HUES6 (cell line): ENCODE measurements around the gene ADGRA3.
"Not testable (repeated sequence)": the region's sequence is repeated elsewhere in the genome, so short reads cannot be mapped to it uniquely, and the experiment has no call there.

Experiments
- H3K27ac ChIP-seq: 2 replicates; pipeline ENCODE4 v1.7.0; 2013; ENCODE audit warnings: low read depth, mild to moderate bottlenecking, low read length, inconsistent platforms
- H3K27me3 ChIP-seq: 2 replicates; pipeline ENCODE4 v1.6.1; 2013; ENCODE audit warnings: low read length; ENCODE audit not compliant: control insufficient read depth, insufficient read depth
- H3K36me3 ChIP-seq: 2 replicates; pipeline ENCODE4 v1.6.1; 2013; ENCODE audit warnings: low read length; ENCODE audit not compliant: control insufficient read depth, insufficient read depth
- H3K4me1 ChIP-seq: 2 replicates; pipeline ENCODE4 v1.6.1; 2013; ENCODE audit warnings: low read length; ENCODE audit not compliant: control insufficient read depth, insufficient read depth
- H3K4me3 ChIP-seq: 2 replicates; pipeline ENCODE4 v1.5.1; 2013; ENCODE audit warnings: low read depth, low read length
- H3K9ac ChIP-seq: one replicate; pipeline ENCODE4 v1.6.1; 2013; ENCODE audit warnings: mild to moderate bottlenecking, low read length
- H3K9me3 ChIP-seq: 2 replicates; pipeline ENCODE4 v1.6.1; 2013; ENCODE audit warnings: low read depth, low read length; ENCODE audit not compliant: control insufficient read depth, insufficient read depth

Gene ADGRA3

GRCh38 chr4:22478426-22478825 is 37.4 kb downstream of the ADGRA3 start:
- Histone ChIP-seq H3K27me3 (no peaks in the 10 kb centered on the region), H3K9me3 (peaks cover 2% of the 10 kb centered on the region; the same call in 1 of the 2 replicates), H3K9ac (no peak overlapping the region), H3K4me1 (peaks cover 32% of the 10 kb centered on the region), H3K36me3 (no peaks in the 10 kb centered on the region), H3K4me3 (no peak overlapping the region), H3K27ac (no peak overlapping the region)

- Histone ChIP-seq H3K4me1 (peaks cover 28% of the 10 kb centered on the region), H3K4me3 (no peak overlapping the region), H3K36me3 (peaks cover 2% of the 10 kb centered on the region; the same call in 1 of the 2 replicates), H3K27ac (no peak overlapping the region), H3K27me3 (no peaks in the 10 kb centered on the region), H3K9me3 (peaks cover 2% of the 10 kb centered on the region; the same call in 1 of the 2 replicates), H3K9ac (no peak overlapping the region)
These were observed 38.1 kb downstream of the ADGRA3 start for GRCh38 chr4:22477813-22478182.

DNA sequence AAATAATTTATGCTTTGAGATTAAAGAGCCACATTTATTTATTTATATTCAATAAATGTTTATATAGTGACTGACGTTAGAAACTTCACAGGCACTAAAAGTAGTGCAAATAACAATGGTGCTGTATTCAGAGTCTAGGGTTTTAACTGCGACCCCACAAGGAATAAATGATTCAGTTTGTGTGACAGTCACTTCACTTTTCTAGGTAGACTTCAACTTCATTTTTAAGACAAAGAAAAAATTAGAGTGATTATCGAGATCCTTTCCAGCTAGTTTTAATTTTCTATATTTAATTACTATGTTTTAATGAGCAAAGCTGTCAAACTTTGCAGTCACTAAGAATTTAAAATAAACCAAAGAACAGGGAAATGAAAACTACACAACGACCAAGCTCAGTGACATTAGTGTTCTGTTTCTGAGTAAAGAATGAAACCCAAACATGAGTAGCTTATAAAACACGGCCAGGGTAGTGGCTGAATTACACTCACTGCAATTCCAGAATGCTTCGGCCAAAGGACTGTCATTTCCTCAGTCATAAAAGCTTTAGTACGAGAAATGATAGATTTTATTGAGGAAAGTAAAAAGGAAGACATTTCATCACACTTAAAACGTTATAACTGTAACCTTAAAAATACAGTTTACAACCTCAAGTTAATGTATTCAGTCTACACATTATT is 38.6 kb downstream of the ADGRA3 start:
- Histone ChIP-seq H3K4me3 (no peak overlapping the region), H3K27ac (no peak overlapping the region), H3K4me1 (peaks cover 24% of the 10 kb centered on the region)

DNA sequence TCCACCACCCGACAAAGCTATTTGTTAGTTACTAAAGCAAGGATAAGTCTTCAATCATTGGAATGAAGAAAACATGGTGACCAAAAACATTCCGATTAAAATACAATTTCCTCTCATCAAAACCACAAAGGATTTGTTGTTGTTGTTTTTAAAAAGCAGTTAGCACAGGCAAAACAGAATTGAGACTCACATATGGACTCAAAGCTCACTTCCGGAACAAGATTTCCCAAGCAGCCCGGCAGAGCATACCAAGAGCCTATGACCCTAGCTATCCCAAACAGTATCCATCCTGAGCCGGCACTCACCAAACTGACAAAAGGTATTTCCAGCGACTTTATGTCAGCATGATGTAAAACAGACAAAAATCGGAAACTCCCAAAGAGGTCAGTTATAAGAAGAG is 39.9 kb downstream of the ADGRA3 start:
- Histone ChIP-seq H3K9ac (no peak overlapping the region), H3K4me1 (peaks cover 20% of the 10 kb centered on the region), H3K4me3 (no peak overlapping the region), H3K27me3 (no peaks in the 10 kb centered on the region), H3K36me3 (peaks cover 11% of the 10 kb centered on the region), H3K27ac (no peak overlapping the region), H3K9me3 (peaks cover 2% of the 10 kb centered on the region; the same call in 1 of the 2 replicates)

More for the DNA sequence above, 38.6 kb downstream of the ADGRA3 start:
- Histone ChIP-seq H3K27me3 (no peaks in the 10 kb centered on the region), H3K9me3 (peaks cover 2% of the 10 kb centered on the region; the same call in 1 of the 2 replicates), H3K36me3 (peaks cover 7% of the 10 kb centered on the region), H3K9ac (no peak overlapping the region)

DNA sequence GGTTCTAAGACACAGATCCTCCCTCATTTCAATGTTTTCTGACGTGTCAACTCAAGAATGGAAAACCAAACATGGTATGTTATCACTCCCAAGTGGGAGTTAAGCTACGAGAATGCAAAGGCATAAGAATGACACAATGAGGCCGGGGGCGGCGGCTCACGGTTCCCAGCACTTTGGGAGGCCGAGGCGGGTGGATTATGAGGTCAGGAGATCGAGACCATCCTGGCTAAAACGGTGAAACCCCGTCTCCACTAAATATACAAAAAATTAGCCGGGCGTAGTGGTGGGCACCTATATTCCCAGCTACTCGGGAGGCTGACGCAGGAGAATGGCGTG is 40.6 kb downstream of the ADGRA3 start:
- peaks cover 16% of the 10 kb centered on the region for H3K4me1 ChIP-seq
- not testable (repeated sequence) for H3K9me3 ChIP-seq, H3K4me3 ChIP-seq, H3K27me3 ChIP-seq, H3K9ac ChIP-seq, H3K27ac ChIP-seq
- peaks cover 16% of the 10 kb centered on the region for H3K36me3 ChIP-seq

DNA sequence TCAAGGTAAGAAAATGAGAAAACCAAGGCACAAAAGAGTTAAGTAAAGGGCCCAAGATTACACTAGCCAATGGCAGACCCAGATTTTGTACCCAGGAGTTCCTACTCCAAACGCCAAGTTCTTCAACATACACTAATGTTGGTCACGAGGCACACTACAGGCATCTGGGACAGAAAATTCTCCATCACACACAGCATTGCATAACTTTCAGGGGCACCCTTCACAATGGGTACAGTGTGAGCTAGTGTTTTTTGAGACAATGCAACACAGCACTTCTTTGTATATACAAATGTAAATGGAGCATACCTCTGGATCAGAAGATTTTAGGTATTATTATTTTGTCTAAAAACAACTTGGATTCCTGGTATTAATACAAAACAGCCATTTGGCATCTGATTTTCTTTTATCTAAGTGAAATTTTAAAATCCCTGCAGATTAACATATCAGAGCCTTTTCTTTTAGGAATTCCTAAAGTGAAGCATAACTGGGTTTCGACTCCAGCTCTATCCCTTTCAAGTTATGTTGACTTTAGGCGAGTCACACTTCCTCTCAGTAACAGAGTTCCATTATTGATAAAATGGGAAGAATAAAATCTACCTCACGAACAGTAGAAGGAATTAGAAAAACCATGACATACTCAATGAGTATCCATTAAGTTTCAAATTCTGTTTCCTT is 41.1 kb downstream of the ADGRA3 start:
- Histone ChIP-seq H3K9me3 (peaks cover 1% of the 10 kb centered on the region; the same call in 1 of the 2 replicates), H3K36me3 (peaks cover 17% of the 10 kb centered on the region), H3K27me3 (no peaks in the 10 kb centered on the region), H3K27ac (no peak overlapping the region), H3K4me3 (no peak overlapping the region), H3K4me1 (peaks cover 16% of the 10 kb centered on the region), H3K9ac (no peak overlapping the region)

- Histone ChIP-seq H3K4me1 (peaks cover 16% of the 10 kb centered on the region), H3K4me3 (no peak overlapping the region), H3K9ac (no peak overlapping the region), H3K27ac (no peak overlapping the region), H3K36me3 (peaks cover 20% of the 10 kb centered on the region), H3K9me3 (no peaks in the 10 kb centered on the region), H3K27me3 (no peaks in the 10 kb centered on the region)
These were observed 42.6 kb downstream of the ADGRA3 start for GRCh38 chr4:22473268-22473667.

DNA sequence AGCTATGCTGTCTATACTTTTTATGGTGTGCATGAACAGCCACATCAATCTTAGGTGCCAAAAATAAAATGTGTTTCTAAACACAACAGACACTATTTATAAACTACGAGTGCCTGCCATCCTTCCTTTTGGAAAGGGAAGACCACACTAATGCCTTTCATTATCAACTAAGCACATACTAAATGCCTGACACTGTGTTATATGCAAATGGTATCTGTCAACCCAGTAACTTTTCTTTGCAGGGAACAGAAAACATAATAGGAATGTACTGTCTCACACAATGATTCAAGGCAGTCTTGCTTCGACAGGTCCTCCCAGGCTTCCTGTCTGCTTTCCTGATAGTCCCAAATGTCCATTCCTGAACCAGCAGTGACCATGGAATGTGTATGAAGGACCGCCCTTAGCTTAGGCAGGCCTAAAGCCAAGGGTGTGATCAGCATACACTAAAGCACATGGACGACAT is 43.8 kb downstream of the ADGRA3 start:
- no peaks in the 10 kb centered on the region for H3K9me3 ChIP-seq
- H3K4me3 ChIP-seq = no peak overlapping the region
- H3K9ac ChIP-seq = no peak overlapping the region
- H3K36me3 ChIP-seq = peaks cover 20% of the 10 kb centered on the region
- peaks cover 16% of the 10 kb centered on the region for H3K4me1 ChIP-seq
- no peaks in the 10 kb centered on the region for H3K27me3 ChIP-seq
- no peak overlapping the region for H3K27ac ChIP-seq

DNA sequence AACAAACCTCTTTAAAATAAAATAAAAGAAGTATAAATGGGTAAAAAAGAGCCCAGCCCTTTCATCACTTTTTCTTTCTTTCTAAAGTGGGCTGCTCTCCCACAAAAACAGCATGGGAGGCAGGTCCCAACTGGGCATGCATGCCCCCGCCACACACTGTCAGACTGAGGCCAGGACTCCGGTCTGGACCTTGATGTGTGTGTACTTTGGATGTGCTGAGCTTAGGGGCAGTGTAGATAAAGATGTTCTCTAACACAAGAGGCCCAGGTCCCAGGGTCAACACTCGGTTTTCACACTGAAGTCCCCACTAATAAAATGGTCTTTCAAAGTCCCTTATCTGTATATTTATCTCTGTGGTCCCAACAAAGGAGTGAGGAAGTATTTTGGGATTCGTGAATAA is 44.4 kb downstream of the ADGRA3 start:
- Histone ChIP-seq H3K9ac (no peak overlapping the region), H3K9me3 (no peaks in the 10 kb centered on the region), H3K27me3 (no peaks in the 10 kb centered on the region), H3K36me3 (peaks cover 20% of the 10 kb centered on the region), H3K27ac (no peak overlapping the region), H3K4me1 (peaks cover 16% of the 10 kb centered on the region), H3K4me3 (no peak overlapping the region)

- Histone ChIP-seq H3K27me3 (no peaks in the 10 kb centered on the region), H3K9ac (no peak overlapping the region), H3K9me3 (no peaks in the 10 kb centered on the region), H3K27ac (no peak overlapping the region), H3K4me3 (no peak overlapping the region), H3K4me1 (peaks cover 4% of the 10 kb centered on the region; the same call in 1 of the 2 replicates), H3K36me3 (peaks cover 12% of the 10 kb centered on the region)
These were observed 49.3 kb downstream of the ADGRA3 start for GRCh38 chr4:22466581-22466980.

- H3K27me3 ChIP-seq = no peaks in the 10 kb centered on the region
- no peak overlapping the region for H3K9ac ChIP-seq
- H3K9me3 ChIP-seq = no peaks in the 10 kb centered on the region
- H3K27ac ChIP-seq = no peak overlapping the region
- peaks cover 13% of the 10 kb centered on the region for H3K36me3 ChIP-seq
- peaks cover 4% of the 10 kb centered on the region; the same call in 1 of the 2 replicates for H3K4me1 ChIP-seq
- no peak overlapping the region for H3K4me3 ChIP-seq
These were observed 49.9 kb downstream of the ADGRA3 start for GRCh38 chr4:22465996-22466395.
